ENCODE results near the gene SHLD1.

The SHLD1 gene

GRCh38 chr20:5900908-5901307 is 150.7 kb downstream of the SHLD1 start:
- DNase-seq = no peak

GRCh38 chr20:5908981-5909380 is 158.8 kb downstream of the SHLD1 start:
- no peak for DNase-seq

GRCh38 chr20:5910186-5910585 is 160.0 kb downstream of the SHLD1 start:
- no peak for DNase-seq

- DNase-seq = no peak
Observed at GRCh38 chr20:5913166-5913565, 163.0 kb downstream of the SHLD1 start.

Data from NCI-H1092 (cell line).